Transverse colon (tissue), 4 donors: Measurements from ENCODE around the gene SIPA1L3. TPM values are rescaled to one million over a fixed set of nuclear protein-coding genes. Genes with fewer than 3 reads are reported as not detected.
"Not testable (repeated sequence)": the region's sequence is repeated elsewhere in the genome, so short reads cannot be mapped to it uniquely, and the experiment has no call there.

Experiments
- DNase-seq: peaks from one replicate; pipeline ENCODE4 v3.0.0-alpha.2; 2019
- H3K27ac ChIP-seq, 4 donors: fragments of 200-600 bp; sonication (generic); 2 replicates each; pipeline ENCODE4 v1.5.1; 2016 to 2018; ENCODE audit warnings: inconsistent platforms in 4 of 4
- H3K27me3 ChIP-seq: fragments of 200-600 bp; sonication (generic); 2 replicates; pipeline ENCODE4 v1.5.1; 2017; ENCODE audit warnings: inconsistent platforms
- H3K36me3 ChIP-seq, 4 donors: fragments of 200-600 bp; sonication (generic); 2 replicates each; pipeline ENCODE4 v1.5.1; 2017 to 2019; ENCODE audit warnings: inconsistent platforms in 4 of 4
- H3K4me1 ChIP-seq, 4 donors: fragments of 200-600 bp; sonication (generic); 2 replicates each; pipeline ENCODE4 v1.5.1; 2017 to 2020; ENCODE audit warnings: inconsistent platforms in 4 of 4
- H3K4me3 ChIP-seq, 4 donors: fragments of 200-600 bp; sonication (generic); 1 replicate in 1 of 4; 2 replicates in 3 of 4; pipeline versions ENCODE4 v1.5.1 to v1.6.1; 2017 to 2019; ENCODE audit warnings: inconsistent platforms in 4 of 4
- H3K9me3 ChIP-seq, 2 donors: fragments of 200-600 bp; sonication (generic); 2 replicates each; pipeline ENCODE4 v1.5.1; 2017 to 2019; ENCODE audit warnings: inconsistent platforms in 2 of 2
- CTCF ChIP-seq, 5 experiments: fragments of 200-600 bp in 3 of 5; fragments of 450-650 bp in 2 of 5; sonication (generic) in 3 of 5; IDR thresholded peaks; 1 replicate in 2 of 5; 2 replicates in 3 of 5; pipeline ENCODE4 v1.5.1; 2016 to 2017; ENCODE audit warnings: antibody characterized with exemption in 5 of 5, inconsistent platforms in 3 of 5, mild to moderate bottlenecking in 2 of 5, moderate library complexity in 1 of 5
- EP300 ChIP-seq: sonication (generic); formaldehyde crosslinking; IDR thresholded peaks from one replicate; pipeline ENCODE4 v1.6.1; 2017; ENCODE audit warnings: antibody characterized with exemption, low read depth
- POLR2A ChIP-seq: fragments of 450-650 bp; IDR thresholded peaks from one replicate; pipeline ENCODE4 v1.6.1; 2016; ENCODE audit warnings: antibody characterized with exemption, mild to moderate bottlenecking, moderate library complexity
- POLR2AphosphoS5 ChIP-seq, 3 donors: sonication (generic); formaldehyde crosslinking; IDR thresholded peaks; one replicate each; pipeline ENCODE4 v1.6.1; 2016; ENCODE audit warnings: antibody characterized with exemption in 3 of 3
- WGBS, 2 donors: methylation state at CpG; one replicate each; pipeline ENCODE4 v1.1.5; 2018; ENCODE audit warnings: low coverage in 1 of 2; 5-methylcytosine and 5-hydroxymethylcytosine counted together
- in situ Hi-C, 4 donors: fragments of 200-750 bp; cut with MboI; loops; one replicate each; pipeline versions ENCODE4 v1.15.0 to v1.15.1; 2017; ENCODE audit warnings: low sequenced_read_pairs in 3 of 4, low pct_ligation_motif_present in 1 of 4, low pct_unique_long_range_greater_than_20kb in 1 of 4
- intact Hi-C: fragments of 100-400 bp; cut with DNase I; formaldehyde crosslinking; loops from one replicate; pipeline ENCODE4 v1.15.1; 2023; ENCODE audit warnings: low total_unique reads
- total RNA-seq, 4 donors: library from RNA; depleted of rRNA; stranded (reverse); fragments of >200 nt; gene quantifications; one replicate each; pipeline ENCODE4 v1.1.0, GENCODE V29; 2016

Gene SIPA1L3
- total RNA-seq, 4 donors from 2014 or later, result 191 to 284 (median 231) TPM

- TF ChIP-seq CTCF (IDR thresholded peaks at IDR 0.05), result no peak
- no peak for TF ChIP-seq POLR2AphosphoS5 (IDR thresholded peaks at IDR 0.05)
- TF ChIP-seq POLR2A, result no peak
- TF ChIP-seq EP300, result no peak
- H3K27me3 ChIP-seq, result no peaks in the 10 kb centered on the region
- no peaks in the 10 kb centered on the region for H3K4me1 ChIP-seq
- intact Hi-C loops, result no loop called here
- H3K9me3 ChIP-seq, result no peaks in the 10 kb centered on the region
- DNase-seq, result no peak
- in situ Hi-C loops, result no loop called here
- 71% methylated on average over 3 of the region's 3 CpGs; no CpG with 5 or more reads in 1 of the 2 donors for WGBS, 2 donors
- no peak overlapping the region for H3K27ac ChIP-seq
- no peaks in the 10 kb centered on the region for H3K36me3 ChIP-seq
- H3K4me3 ChIP-seq, result no peak overlapping the region
Measured at GRCh38 chr19:38070573-38070972, 163.6 kb downstream of the SIPA1L3 start.

- in situ Hi-C loops, H3K4me1 ChIP-seq, H3K4me3 ChIP-seq, DNase-seq, H3K27ac ChIP-seq, H3K9me3 ChIP-seq, intact Hi-C loops, H3K27me3 ChIP-seq, H3K36me3 ChIP-seq: not testable (repeated sequence)
- WGBS, 2 donors, result 98% methylated on average over 6 of the region's 6 CpGs
Measured at GRCh38 chr19:38071054-38071453, 164.0 kb downstream of the SIPA1L3 start.

- no peak overlapping the region for H3K27ac ChIP-seq
- intact Hi-C loops (no loop called here), in situ Hi-C loops (no loop called here)
- H3K9me3 ChIP-seq, result no peaks in the 10 kb centered on the region
- TF ChIP-seq POLR2A (no peak), POLR2AphosphoS5 (IDR thresholded peaks at IDR 0.05) (no peak), CTCF (IDR thresholded peaks at IDR 0.05) (no peak), EP300 (no peak)
- DNase-seq, result no peak
- H3K4me1 ChIP-seq, result no peaks in the 10 kb centered on the region
- no peaks in the 10 kb centered on the region for H3K27me3 ChIP-seq
- 94 to 99% methylated on average over 3 to 5 of the region's 5 CpGs for whole genome bisulfite sequencing, 2 donors
- no peak overlapping the region for H3K4me3 ChIP-seq
- H3K36me3 ChIP-seq, result no peaks in the 10 kb centered on the region
Measured at GRCh38 chr19:38071647-38072046, 164.6 kb downstream of the SIPA1L3 start.

- TF ChIP-seq POLR2A (no peak), POLR2AphosphoS5 (IDR thresholded peaks at IDR 0.05) (no peak), CTCF (IDR thresholded peaks at IDR 0.05) (no peak)
- intact Hi-C loops, result no loop called here
- H3K4me3 ChIP-seq, result no peak overlapping the region
- WGBS, 2 donors, result 83 to 90% methylated on average over 1 to 18 of the region's 18 CpGs
- no peak for DNase-seq
- H3K9me3 ChIP-seq, result no peaks in the 10 kb centered on the region
- H3K4me1 ChIP-seq, result no peaks in the 10 kb centered on the region
- H3K27me3 ChIP-seq, result no peaks in the 10 kb centered on the region
- in situ Hi-C loops, result no loop called here
- H3K27ac ChIP-seq, result no peak overlapping the region
- no peaks in the 10 kb centered on the region for H3K36me3 ChIP-seq
Measured at GRCh38 chr19:38072776-38073750, 166.1 kb downstream of the SIPA1L3 start.
